Fibroblast of mammary gland (primary cell): ENCODE measurements around the gene CFAP77.
A peak's percentile ranks its signal among the peaks of the same experiment; 100 is the strongest.

Experiments used
- DNase-seq: peaks from one replicate; pipeline ENCODE4 v3.0.0-alpha.2; 2010; ENCODE audit warnings: low read depth
- H3K4me3 ChIP-seq: 2 replicates; pipeline ENCODE4 v1.5.1; 2011; ENCODE audit warnings: low read depth, mild to moderate bottlenecking, low read length, moderate library complexity; ENCODE audit not compliant: control insufficient read depth
- CTCF ChIP-seq: conservative IDR thresholded peaks from 2 replicates; pipeline ENCODE4 v1.5.1; 2011; ENCODE audit warnings: low read depth, low read length, inconsistent platforms; ENCODE audit not compliant: control insufficient read depth, insufficient read depth

The CFAP77 gene

GRCh38 chr9:132602207-132602606, 192.2 kb downstream of the CFAP77 start:
- no peak overlapping the region for H3K4me3 ChIP-seq
- no peak for DNase-seq
- TF ChIP-seq CTCF, result no peak

- DNase-seq, result no peak
- TF ChIP-seq CTCF, result no peak
- no peak overlapping the region for H3K4me3 ChIP-seq
These were observed 195.4 kb downstream of the CFAP77 start for GRCh38 chr9:132605387-132605786.

GRCh38 chr9:132606066-132606465, 196.1 kb downstream of the CFAP77 start:
- no peak overlapping the region for H3K4me3 ChIP-seq

GRCh38 chr9:132609184-132609583, 199.2 kb downstream of the CFAP77 start:
- TF ChIP-seq CTCF, result no peak
- H3K4me3 ChIP-seq, result no peak overlapping the region
- no peak for DNase-seq

More at GRCh38 chr9:132606066-132606465, 196.1 kb downstream of the CFAP77 start:
- no peak for DNase-seq
- TF ChIP-seq CTCF, result no peak

- no peak overlapping the region for H3K4me3 ChIP-seq
- DNase-seq, result peak; percentile 100
- TF ChIP-seq CTCF, result no peak
These were observed 199.8 kb downstream of the CFAP77 start for GRCh38 chr9:132609829-132610228.

GRCh38 chr9:132610661-132611060, 200.7 kb downstream of the CFAP77 start:
- no peak overlapping the region for H3K4me3 ChIP-seq
- no peak for TF ChIP-seq CTCF
- DNase-seq, result no peak

GRCh38 chr9:132614324-132614723, 204.3 kb downstream of the CFAP77 start:
- DNase-seq, result no peak
- no peak for TF ChIP-seq CTCF
- no peak overlapping the region for H3K4me3 ChIP-seq
